HG03159 (cell line): ENCODE data around the gene ANGPTL1.

ENCODE experiments used
- ATAC-seq: cut with Tn5 transposase; IDR thresholded peaks from one replicate; pipeline ENCODE4 v1.9.1; 2021; ENCODE audit warnings: mild to moderate bottlenecking, moderate library complexity; ENCODE audit not compliant: unreplicated experiment

The ANGPTL1 gene

GRCh38 chr1:178870944-178871343, at the start of gene ANGPTL1:
TSS of gene ANGPTL1 (minus strand) at chr1:178871077. CDS start at chr1:178865776, 5,301 bp downstream.
- ATAC-seq, result no peak

- ATAC-seq, result no peak
Measured at GRCh38 chr1:178919581-178919980, 48.7 kb upstream of the ANGPTL1 start.

- ATAC-seq, result no peak
Measured at GRCh38 chr1:178918955-178919354, 48.1 kb upstream of the ANGPTL1 start.

- no peak for ATAC-seq
Measured at GRCh38 chr1:178918308-178918707, 47.4 kb upstream of the ANGPTL1 start.

GRCh38 chr1:178916448-178917174, 45.7 kb upstream of the ANGPTL1 start:
- ATAC-seq, result no peak

- ATAC-seq, result no peak
Measured at GRCh38 chr1:178912597-178912996, 41.7 kb upstream of the ANGPTL1 start.

GRCh38 chr1:178910023-178910422, 39.1 kb upstream of the ANGPTL1 start:
- ATAC-seq, result no peak

- ATAC-seq, result no peak
Measured at GRCh38 chr1:178908358-178908757, 37.5 kb upstream of the ANGPTL1 start.

GRCh38 chr1:178901482-178902125, 30.7 kb upstream of the ANGPTL1 start:
- ATAC-seq, result no peak

- ATAC-seq, result no peak
Measured at GRCh38 chr1:178899402-178899801, 28.5 kb upstream of the ANGPTL1 start.

GRCh38 chr1:178898401-178898800, 27.5 kb upstream of the ANGPTL1 start:
- no peak for ATAC-seq

GRCh38 chr1:178895928-178896327, 25.1 kb upstream of the ANGPTL1 start:
- ATAC-seq, result no peak

- ATAC-seq, result no peak
Measured at GRCh38 chr1:178886551-178886950, 15.7 kb upstream of the ANGPTL1 start.

GRCh38 chr1:178885869-178886268, 15.0 kb upstream of the ANGPTL1 start:
- no peak for ATAC-seq

- no peak for ATAC-seq
Measured at GRCh38 chr1:178881950-178882349, 11.1 kb upstream of the ANGPTL1 start.

GRCh38 chr1:178877896-178878295, 7.0 kb upstream of the ANGPTL1 start:
- ATAC-seq, result no peak

- no peak for ATAC-seq
Measured at GRCh38 chr1:178875936-178876335, 5.1 kb upstream of the ANGPTL1 start.

- no peak for ATAC-seq
Measured at GRCh38 chr1:178874966-178875365, 4.1 kb upstream of the ANGPTL1 start.

GRCh38 chr1:178871551-178872320, 859 bp upstream of the ANGPTL1 start:
- no peak for ATAC-seq

- ATAC-seq, result no peak
Measured at GRCh38 chr1:178870221-178870620, 656 bp downstream of the ANGPTL1 start.

GRCh38 chr1:178869119-178869697, 1.7 kb downstream of the ANGPTL1 start:
- no peak for ATAC-seq
